Measurements from ENCODE around the gene CACNA2D3. TPM values are rescaled to one million over a fixed set of nuclear protein-coding genes. Genes with fewer than 3 reads are reported as not detected.
"Not testable (repeated sequence)": the region's sequence is repeated elsewhere in the genome, so short reads cannot be mapped to it uniquely, and the experiment has no call there.

CACNA2D3 gene
- total RNA-seq, 1 experiment from 2014 or later: not detected

- H3K36me3 Mint-ChIP-seq (ENCODE audit: insufficient read depth, unreplicated experiment): no peaks in the 10 kb centered on the region
- intact Hi-C loops (cut with micrococcal nuclease; ENCODE audit: unreplicated experiment): no loop called here
- BruUV-seq (replicated peaks): no TSS peak
- no peak overlapping the region for H3K27ac Mint-ChIP-seq (ENCODE audit: unreplicated experiment)
- no peak for TF ChIP-seq CTCF (IDR thresholded peaks at IDR 0.05; ENCODE audit: insufficient read depth in 1 of 2, low read depth in 1 of 2, low read length in 1 of 2, severe bottlenecking in 1 of 2, unreplicated experiment in 1 of 2)
- no peak for DNase-seq
- H3K4me3 Mint-ChIP-seq (ENCODE audit: unreplicated experiment): no peak overlapping the region
- ChIA-PET POLR2A (no interaction called here), CTCF (interaction anchor here (0.6 kb wide), 1 partner anchor 273 kb away, joined by 3 read pairs; no protein-coding TSS in a partner anchor)
- Histone ChIP-seq H3K27me3 (replicated peaks; ENCODE audit: control insufficient read depth, insufficient read depth, low read length) (no peaks in the 10 kb centered on the region), H3K4me1 (no peaks in the 10 kb centered on the region), H3K4me3 (ENCODE audit: low read depth, low read length) (no peak overlapping the region), H3K36me3 (ENCODE audit: control insufficient read depth, insufficient read depth, low read length) (no peaks in the 10 kb centered on the region), H3K9me3 (no peaks in the 10 kb centered on the region)
- no peaks in the 10 kb centered on the region for H3K4me1 Mint-ChIP-seq (ENCODE audit: low read depth, unreplicated experiment)
- H3K27me3 Mint-ChIP-seq (ENCODE audit: insufficient read depth, unreplicated experiment): no peaks in the 10 kb centered on the region
- H3K9me3 Mint-ChIP-seq (ENCODE audit: unreplicated experiment): no peaks in the 10 kb centered on the region
Measured at GRCh38 chr3:54094926-54095325, 27.4 kb upstream of the CACNA2D3 start.

- Histone ChIP-seq H3K27me3 (replicated peaks; ENCODE audit: control insufficient read depth, insufficient read depth, low read length) (no peaks in the 10 kb centered on the region), H3K4me1 (no peaks in the 10 kb centered on the region), H3K4me3 (ENCODE audit: low read depth, low read length) (no peak overlapping the region), H3K36me3 (ENCODE audit: control insufficient read depth, insufficient read depth, low read length) (no peaks in the 10 kb centered on the region), H3K9me3 (no peaks in the 10 kb centered on the region)
- H3K4me3 Mint-ChIP-seq (ENCODE audit: unreplicated experiment): no peak overlapping the region
- peaks cover 2% of the 10 kb centered on the region for H3K27me3 Mint-ChIP-seq (ENCODE audit: insufficient read depth, unreplicated experiment)
- no TSS peak for BruUV-seq (replicated peaks)
- ChIA-PET CTCF (no interaction called here), POLR2A (no interaction called here)
- H3K9me3 Mint-ChIP-seq (ENCODE audit: unreplicated experiment): no peaks in the 10 kb centered on the region
- intact Hi-C loops (cut with micrococcal nuclease; ENCODE audit: unreplicated experiment): no loop called here
- DNase-seq: no peak
- no peaks in the 10 kb centered on the region for H3K36me3 Mint-ChIP-seq (ENCODE audit: insufficient read depth, unreplicated experiment)
- TF ChIP-seq CTCF (IDR thresholded peaks at IDR 0.05; ENCODE audit: insufficient read depth in 1 of 2, low read depth in 1 of 2, low read length in 1 of 2, severe bottlenecking in 1 of 2, unreplicated experiment in 1 of 2): no peak
- H3K27ac Mint-ChIP-seq (ENCODE audit: unreplicated experiment): no peak overlapping the region
- H3K4me1 Mint-ChIP-seq (ENCODE audit: low read depth, unreplicated experiment): no peaks in the 10 kb centered on the region
Measured at GRCh38 chr3:54099381-54099780, 23.0 kb upstream of the CACNA2D3 start.

DNA sequence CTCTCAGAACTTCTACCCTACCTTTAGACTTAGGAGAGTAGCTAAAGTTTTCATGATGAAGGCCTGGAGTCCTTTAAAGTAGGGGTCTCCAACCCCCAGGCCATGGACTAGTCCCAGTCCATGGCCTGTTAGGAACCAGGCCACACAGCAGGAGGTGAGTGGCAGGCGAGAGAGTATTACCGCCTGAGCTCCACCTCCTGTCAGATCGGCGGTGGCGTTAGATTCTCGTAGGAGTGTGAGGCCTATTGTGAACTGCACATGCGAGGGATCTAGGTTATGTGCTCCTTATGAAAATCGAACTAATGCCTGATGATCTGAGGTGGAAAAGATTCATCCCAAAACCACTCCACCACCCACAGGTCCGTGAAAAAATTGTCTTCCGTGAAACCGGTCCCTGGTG is 18.3 kb upstream of the CACNA2D3 start:
- H3K4me3 ChIP-seq (ENCODE audit: low read depth, low read length): no peak overlapping the region
- TF ChIP-seq CTCF (IDR thresholded peaks at IDR 0.05; ENCODE audit: insufficient read depth in 1 of 2, low read depth in 1 of 2, low read length in 1 of 2, severe bottlenecking in 1 of 2, unreplicated experiment in 1 of 2): no peak
- no peak for DNase-seq
- H3K36me3 Mint-ChIP-seq (ENCODE audit: insufficient read depth, unreplicated experiment): no peaks in the 10 kb centered on the region
- H3K4me1 Mint-ChIP-seq (ENCODE audit: low read depth, unreplicated experiment): no peaks in the 10 kb centered on the region
- H3K27ac Mint-ChIP-seq (ENCODE audit: unreplicated experiment): no peak overlapping the region
- H3K4me3 Mint-ChIP-seq (ENCODE audit: unreplicated experiment): no peak overlapping the region
- no peaks in the 10 kb centered on the region for H3K27me3 ChIP-seq (replicated peaks; ENCODE audit: control insufficient read depth, insufficient read depth, low read length)
- no TSS peak for BruUV-seq (replicated peaks)
- no peaks in the 10 kb centered on the region for H3K36me3 ChIP-seq (ENCODE audit: control insufficient read depth, insufficient read depth, low read length)
- no peaks in the 10 kb centered on the region for H3K9me3 Mint-ChIP-seq (ENCODE audit: unreplicated experiment)
- H3K4me1 ChIP-seq: no peaks in the 10 kb centered on the region
- ChIA-PET CTCF (no interaction called here), POLR2A (no interaction called here)
- H3K9me3 ChIP-seq: peaks cover 7% of the 10 kb centered on the region
- peaks cover 2% of the 10 kb centered on the region for H3K27me3 Mint-ChIP-seq (ENCODE audit: insufficient read depth, unreplicated experiment)
- intact Hi-C loops (cut with micrococcal nuclease; ENCODE audit: unreplicated experiment): no loop called here

- Mint-ChIP-seq H3K9me3 (ENCODE audit: unreplicated experiment) (peaks cover 14% of the 10 kb centered on the region), H3K27me3 (ENCODE audit: insufficient read depth, unreplicated experiment) (peaks cover 16% of the 10 kb centered on the region)
- H3K4me3 ChIP-seq (ENCODE audit: low read depth, low read length); H3K36me3 ChIP-seq (ENCODE audit: control insufficient read depth, insufficient read depth, low read length); CTCF ChIA-PET; H3K27ac Mint-ChIP-seq (ENCODE audit: unreplicated experiment); H3K36me3 Mint-ChIP-seq (ENCODE audit: insufficient read depth, unreplicated experiment); BruUV-seq (replicated peaks); H3K4me1 Mint-ChIP-seq (ENCODE audit: low read depth, unreplicated experiment); POLR2A ChIA-PET; H3K27me3 ChIP-seq (replicated peaks; ENCODE audit: control insufficient read depth, insufficient read depth, low read length); H3K9me3 ChIP-seq; DNase-seq; intact Hi-C loops (cut with micrococcal nuclease; ENCODE audit: unreplicated experiment); H3K4me1 ChIP-seq; H3K4me3 Mint-ChIP-seq (ENCODE audit: unreplicated experiment): not testable (repeated sequence)
Measured at GRCh38 chr3:54116129-54116528, 6.2 kb upstream of the CACNA2D3 start.

Data from Caco-2 (cell line).